IMR-90 (cell line): ENCODE data around the gene AUTS2. TPM values are rescaled to one million over a fixed set of nuclear protein-coding genes. Genes with fewer than 3 reads are reported as not detected.

Experiments used
- ATAC-seq: fragments of 200-7000 bp; cut with Tn5 transposase; 2 replicates; pipeline ENCODE4 v1.9.1; 2020; ENCODE audit warnings: low read depth, mild to moderate bottlenecking, moderate library complexity
- BruUV-seq: library from RNA; stranded (reverse); fragments of 400-500 nt; replicated peaks from 2 replicates; lab custom pipeline; 2021; lab: Mats Ljungman, UMichigan
- CTCF ChIA-PET: fragments of 300-600 bp; formaldehyde crosslinking; extraction: SDS; loops from one replicate; lab custom pipeline; 2021; ENCODE audit warnings: antibody characterized with exemption; lab: Yijun Ruan, JAX
- POLR2A ChIA-PET: fragments of 300-600 bp; sonication (Branson Sonifier 250); formaldehyde crosslinking; loops from one replicate; lab custom pipeline; 2022; ENCODE audit warnings: antibody characterized with exemption; ENCODE audit not compliant: unreplicated experiment; lab: Charles Lee
- DNase-seq: peaks from one replicate; pipeline ENCODE4 v3.0.0; 2013
- H2AFZ ChIP-seq: replicated peaks from 2 replicates; pipeline ENCODE3; 2013; ENCODE audit warnings: low read length, mild to moderate bottlenecking; ENCODE audit not compliant: poor library complexity
- H2AK5ac ChIP-seq: 2 replicates; pipeline ENCODE4 v1.6.1; 2013; ENCODE audit warnings: low read depth, low read length, inconsistent platforms
- H2AK9ac ChIP-seq: replicated peaks from 2 replicates; pipeline ENCODE3; 2013; ENCODE audit warnings: mild to moderate bottlenecking, low read depth, low read length, moderate library complexity; ENCODE audit not compliant: poor library complexity
- H2BK120ac ChIP-seq: 2 replicates; pipeline ENCODE4 v1.6.1; 2013; ENCODE audit warnings: low read depth, low read length, inconsistent platforms
- H2BK15ac ChIP-seq: 3 replicates; pipeline ENCODE4 v1.6.1; 2013; ENCODE audit warnings: low read depth, low read length, inconsistent platforms
- H2BK20ac ChIP-seq: 2 replicates; pipeline ENCODE4 v1.6.1; 2013; ENCODE audit warnings: low read depth, mild to moderate bottlenecking, inconsistent platforms, low read length, moderate library complexity
- H2BK5ac ChIP-seq: 2 replicates; pipeline ENCODE4 v1.6.1; 2013; ENCODE audit warnings: mild to moderate bottlenecking, low read depth, low read length, inconsistent platforms; ENCODE audit not compliant: poor library complexity, severe bottlenecking
- H3K14ac ChIP-seq: replicated peaks from 2 replicates; pipeline ENCODE4 v1.6.1; 2013; ENCODE audit warnings: low read depth, low read length, inconsistent platforms
- H3K18ac ChIP-seq: 2 replicates; pipeline ENCODE4 v1.6.1; 2013; ENCODE audit warnings: low read depth, low read length, control low read depth
- H3K23ac ChIP-seq: 2 replicates; pipeline ENCODE4 v1.6.1; 2013; ENCODE audit warnings: low read depth, low read length, inconsistent platforms
- H3K27ac ChIP-seq: 2 replicates; pipeline ENCODE4 v1.5.1; 2013; ENCODE audit warnings: mild to moderate bottlenecking, control low read depth, low read length; ENCODE audit not compliant: insufficient read depth
- H3K27me3 ChIP-seq: 2 replicates; pipeline ENCODE4 v1.6.1; 2013; ENCODE audit warnings: low read length; ENCODE audit not compliant: control insufficient read depth, insufficient read depth
- H3K36me3 ChIP-seq: 2 replicates; pipeline ENCODE4 v1.6.1; 2013; ENCODE audit warnings: low read length, mixed read lengths; ENCODE audit not compliant: control insufficient read depth, insufficient read depth
- H3K4ac ChIP-seq: 2 replicates; pipeline ENCODE4 v1.6.1; 2013; ENCODE audit warnings: low read depth, low read length, inconsistent platforms
- H3K4me1 ChIP-seq: 2 replicates; pipeline ENCODE4 v1.6.1; 2013; ENCODE audit warnings: low read length, mixed read lengths; ENCODE audit not compliant: control insufficient read depth, insufficient read depth
- H3K4me2 ChIP-seq: 2 replicates; pipeline ENCODE4 v1.6.1; 2013; ENCODE audit warnings: low read depth, mild to moderate bottlenecking, control low read depth, low read length, moderate library complexity
- H3K4me3 ChIP-seq: 2 replicates; pipeline ENCODE4 v1.5.1; 2013; ENCODE audit warnings: low read depth, mild to moderate bottlenecking, control low read depth, low read length, moderate library complexity; ENCODE audit not compliant: insufficient read depth
- H3K56ac ChIP-seq: 2 replicates; pipeline ENCODE4 v1.6.1; 2013; ENCODE audit warnings: low read length, inconsistent platforms; ENCODE audit not compliant: insufficient read depth; ENCODE audit errors: extremely low read depth
- H3K79me1 ChIP-seq, 2 experiments: 2 replicates each; pipeline ENCODE4 v1.6.1; 2013; ENCODE audit warnings: low read length in 2 of 2, inconsistent platforms in 1 of 2, low read depth in 1 of 2
- H3K9ac ChIP-seq: 2 replicates; pipeline ENCODE4 v1.6.1; 2013; ENCODE audit warnings: low read depth, low read length, control low read depth
- H3K9me1 ChIP-seq: 2 replicates; pipeline ENCODE4 v1.6.1; 2013; ENCODE audit warnings: low read length, inconsistent platforms; ENCODE audit not compliant: insufficient read depth
- H3K9me3 ChIP-seq: 2 replicates; pipeline ENCODE4 v1.6.1; 2013; ENCODE audit warnings: low read length; ENCODE audit not compliant: control insufficient read depth, insufficient read depth
- H4K20me1 ChIP-seq: 2 replicates; pipeline ENCODE4 v1.6.1; 2013; ENCODE audit warnings: low read length, inconsistent platforms; ENCODE audit not compliant: insufficient read depth
- H4K5ac ChIP-seq: 2 replicates; pipeline ENCODE4 v1.6.1; 2013; ENCODE audit warnings: mild to moderate bottlenecking, low read depth, low read length, control low read depth
- H4K8ac ChIP-seq, 2 experiments: 2 replicates each; pipeline ENCODE4 v1.6.1; 2013; ENCODE audit warnings: low read depth in 2 of 2, low read length in 2 of 2, control low read depth in 1 of 2, inconsistent platforms in 1 of 2
- H4K91ac ChIP-seq: 2 replicates; pipeline ENCODE4 v1.6.1; 2013; ENCODE audit warnings: low read depth, low read length, inconsistent platforms; ENCODE audit not compliant: insufficient read depth
- CEBPB ChIP-seq: IDR thresholded peaks from 2 replicates; pipeline ENCODE4 v1.6.1; 2012; ENCODE audit warnings: low read depth, low read length, improper control_type of control experiment
- CHD1 ChIP-seq: IDR thresholded peaks from 2 replicates; pipeline ENCODE4 v1.6.1; 2012; ENCODE audit warnings: low read depth, low read length, improper control_type of control experiment
- MXI1 ChIP-seq: IDR thresholded peaks from 2 replicates; pipeline ENCODE4 v1.6.1; 2012; ENCODE audit warnings: low read depth, mild to moderate bottlenecking, low read length, moderate library complexity, borderline replicate concordance
- POLR2A ChIP-seq: IDR thresholded peaks from 2 replicates; pipeline ENCODE4 v1.6.1; 2012; ENCODE audit warnings: mild to moderate bottlenecking, low read depth, low read length
- RCOR1 ChIP-seq: IDR thresholded peaks from 2 replicates; pipeline ENCODE4 v1.6.1; 2012; ENCODE audit warnings: mild to moderate bottlenecking, low read length, improper control_type of control experiment; ENCODE audit not compliant: insufficient replicate concordance
- WGBS, 2 experiments: methylation state at CpG; one replicate each; pipeline versions ENCODE4 v1.1.5 to v1.1.7; 2013; ENCODE audit warnings: missing lambda C conversion rate in 2 of 2; ENCODE audit not compliant: insufficient read length in 1 of 2; ENCODE audit errors: extremely low coverage in 2 of 2; 5-methylcytosine and 5-hydroxymethylcytosine counted together
- dilution Hi-C: fragments of 300-500 bp; cut with HindIII; formaldehyde crosslinking; loops from one replicate; pipeline ENCODE4 v1.14.3; 2018; ENCODE audit warnings: low sequenced_read_pairs; ENCODE audit not compliant: unreplicated experiment
- in situ Hi-C: fragments of 300-500 bp; cut with MboI; formaldehyde crosslinking; loops from 3 replicates; pipeline ENCODE4 v1.14.3; 2019; ENCODE audit warnings: low sequenced_read_pairs, inconsistent platforms, mixed read lengths
- intact Hi-C: fragments of 100-400 bp; cut with micrococcal nuclease; formaldehyde crosslinking; loops from 2 replicates; pipeline ENCODE4 v1.10.0; 2022
- polyA plus RNA-seq, 3 experiments: library from polyadenylated mRNA; depleted of rRNA; stranded (reverse); fragments of >200 nt; gene quantifications; 2 replicates each; pipeline ENCODE4 v1.2.3, GENCODE V29; 2012; ENCODE audit warnings: low replicate concordance in 1 of 3
- total RNA-seq: library from RNA; depleted of rRNA; stranded (reverse); fragments of >200 nt; gene quantifications from 2 replicates; pipeline ENCODE4 v1.2.3, GENCODE V29; 2012

The AUTS2 gene
- total and polyA plus RNA-seq, 2 of the 4 experiments (the other 2 are of a cell fraction) = 0.90 to 3.0 TPM

GRCh38 chr7:70557338-70557737 lies 959.1 kb downstream of the AUTS2 start:
- Histone ChIP-seq H3K23ac (no peak overlapping the region), H3K9ac (no peak overlapping the region), H4K5ac (no peak overlapping the region), H2BK20ac (no peak overlapping the region), H3K56ac (no peak overlapping the region), H4K91ac (no peak overlapping the region), H4K8ac (no peak overlapping the region), H3K36me3 (no peaks in the 10 kb centered on the region), H3K27ac (no peak overlapping the region), H3K18ac (no peak overlapping the region), H2BK5ac (no peak overlapping the region), H3K4ac (no peak overlapping the region), H3K4me3 (no peak overlapping the region), H2AK5ac (no peak overlapping the region), H3K27me3 (no peaks in the 10 kb centered on the region), H2AFZ (no peak overlapping the region), H2AK9ac (no peak overlapping the region), H3K14ac (no peak overlapping the region), H3K9me3 (no peaks in the 10 kb centered on the region), H3K79me1 (no peaks in the 10 kb centered on the region), H3K9me1 (no peaks in the 10 kb centered on the region), H2BK120ac (no peak overlapping the region), H3K4me2 (no peak overlapping the region), H4K20me1 (no peaks in the 10 kb centered on the region), H3K4me1 (no peaks in the 10 kb centered on the region), H2BK15ac (no peak overlapping the region)
- BruUV-seq = no TSS peak
- CTCF ChIA-PET = no interaction called here
- 86% methylated on average over 1 of the region's 4 CpGs; no CpG with 5 or more reads in 1 of the 2 experiments for WGBS, 2 experiments
- POLR2A ChIA-PET = no interaction called here
- TF ChIP-seq MXI1 (no peak), CEBPB (no peak), CHD1 (no peak), RCOR1 (no peak), POLR2A (no peak)
- dilution Hi-C loops = no loop called here
- in situ Hi-C loops = no loop called here
- DNase-seq (no peak), ATAC-seq (no peak)
- intact Hi-C loops = no loop called here
